ENCODE data around the gene KCNH1.

DNA sequence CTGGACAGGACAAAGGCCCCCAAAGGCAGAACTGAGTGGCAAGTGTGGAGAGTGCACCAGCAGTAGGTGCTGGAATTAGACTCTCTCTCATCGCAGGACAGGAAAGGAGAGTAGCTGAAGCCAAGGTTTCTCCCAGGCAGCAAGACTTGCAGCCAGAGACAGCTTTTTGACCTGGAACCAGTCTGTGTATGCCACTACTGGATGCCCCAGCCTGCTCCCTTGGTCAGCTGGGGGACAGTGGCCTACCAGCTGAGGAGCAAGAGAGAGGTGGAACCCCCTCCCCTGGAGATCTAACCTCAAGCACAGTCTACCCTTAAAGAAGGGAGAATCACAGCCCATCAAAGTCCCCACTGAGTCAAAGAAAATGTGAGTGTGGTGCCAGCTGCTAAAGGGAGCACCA lies 375.7 kb downstream of the KCNH1 start:
- TF ChIP-seq YY1 (IDR thresholded peaks at IDR 0.05; ENCODE audit: low read depth) (no peak), TCF12 (IDR thresholded peaks at IDR 0.05; ENCODE audit: low read depth) (no peak)
- TF ChIP-seq, protein P1, sequence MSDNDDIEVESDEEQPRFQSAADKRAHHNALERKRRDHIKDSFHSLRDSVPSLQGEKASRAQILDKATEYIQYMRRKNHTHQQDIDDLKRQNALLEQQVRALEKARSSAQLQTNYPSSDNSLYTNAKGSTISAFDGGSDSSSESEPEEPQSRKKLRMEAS (IDR thresholded peaks at IDR 0.05) = no peak
- TF ChIP-seq, protein P2, sequence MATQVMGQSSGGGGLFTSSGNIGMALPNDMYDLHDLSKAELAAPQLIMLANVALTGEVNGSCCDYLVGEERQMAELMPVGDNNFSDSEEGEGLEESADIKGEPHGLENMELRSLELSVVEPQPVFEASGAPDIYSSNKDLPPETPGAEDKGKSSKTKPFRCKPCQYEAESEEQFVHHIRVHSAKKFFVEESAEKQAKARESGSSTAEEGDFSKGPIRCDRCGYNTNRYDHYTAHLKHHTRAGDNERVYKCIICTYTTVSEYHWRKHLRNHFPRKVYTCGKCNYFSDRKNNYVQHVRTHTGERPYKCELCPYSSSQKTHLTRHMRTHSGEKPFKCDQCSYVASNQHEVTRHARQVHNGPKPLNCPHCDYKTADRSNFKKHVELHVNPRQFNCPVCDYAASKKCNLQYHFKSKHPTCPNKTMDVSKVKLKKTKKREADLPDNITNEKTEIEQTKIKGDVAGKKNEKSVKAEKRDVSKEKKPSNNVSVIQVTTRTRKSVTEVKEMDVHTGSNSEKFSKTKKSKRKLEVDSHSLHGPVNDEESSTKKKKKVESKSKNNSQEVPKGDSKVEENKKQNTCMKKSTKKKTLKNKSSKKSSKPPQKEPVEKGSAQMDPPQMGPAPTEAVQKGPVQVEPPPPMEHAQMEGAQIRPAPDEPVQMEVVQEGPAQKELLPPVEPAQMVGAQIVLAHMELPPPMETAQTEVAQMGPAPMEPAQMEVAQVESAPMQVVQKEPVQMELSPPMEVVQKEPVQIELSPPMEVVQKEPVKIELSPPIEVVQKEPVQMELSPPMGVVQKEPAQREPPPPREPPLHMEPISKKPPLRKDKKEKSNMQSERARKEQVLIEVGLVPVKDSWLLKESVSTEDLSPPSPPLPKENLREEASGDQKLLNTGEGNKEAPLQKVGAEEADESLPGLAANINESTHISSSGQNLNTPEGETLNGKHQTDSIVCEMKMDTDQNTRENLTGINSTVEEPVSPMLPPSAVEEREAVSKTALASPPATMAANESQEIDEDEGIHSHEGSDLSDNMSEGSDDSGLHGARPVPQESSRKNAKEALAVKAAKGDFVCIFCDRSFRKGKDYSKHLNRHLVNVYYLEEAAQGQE (IDR thresholded peaks at IDR 0.05; ENCODE audit: low read depth) = no peak
